ENCODE results near the gene THSD4. TPM values are rescaled to one million over a fixed set of nuclear protein-coding genes. Genes with fewer than 3 reads are reported as not detected.

THSD4 gene
- polyA plus RNA-seq, 10 donors: 17.7 to 40.4 (median 25.8) TPM

DNA sequence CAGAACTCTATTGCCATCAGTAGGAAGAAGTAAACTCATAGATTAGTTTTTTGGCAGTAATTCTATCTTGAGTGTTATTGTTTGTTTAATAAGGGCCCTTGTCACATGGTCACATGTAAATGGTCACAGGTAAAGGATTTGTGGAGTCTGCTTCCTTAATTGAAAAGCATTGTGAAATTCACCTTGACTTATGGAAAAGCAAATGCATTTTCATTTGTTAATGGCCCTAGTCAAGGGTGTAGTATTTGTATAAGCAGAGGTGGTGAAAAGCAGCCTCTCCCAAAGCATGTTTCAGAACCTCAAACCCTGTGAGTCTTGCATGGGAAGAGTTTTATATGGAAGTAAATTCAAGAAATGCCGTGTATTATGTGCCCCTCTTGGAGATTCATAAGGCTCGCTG is 497.6 kb downstream of the THSD4 start:
- no peak for DNase-seq

DNA sequence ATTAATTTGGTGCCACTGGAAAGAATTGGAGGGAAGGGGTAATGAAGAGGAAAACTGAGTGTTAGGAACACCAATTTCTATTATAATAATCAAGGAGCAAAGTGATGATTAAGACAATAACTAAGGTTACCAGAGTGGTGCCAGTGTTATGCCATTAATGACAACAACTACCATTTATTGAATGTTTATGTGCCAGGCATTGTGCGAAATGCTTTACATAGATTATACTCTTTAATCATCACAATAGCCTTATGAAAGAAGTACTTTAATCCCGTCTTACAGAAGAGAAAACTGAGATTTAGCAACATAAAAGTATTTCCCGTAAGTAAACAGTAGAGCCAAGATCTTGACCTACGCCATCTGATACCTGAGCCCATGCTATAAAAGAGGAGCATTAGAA is 507.8 kb downstream of the THSD4 start:
- no peak for DNase-seq

DNA sequence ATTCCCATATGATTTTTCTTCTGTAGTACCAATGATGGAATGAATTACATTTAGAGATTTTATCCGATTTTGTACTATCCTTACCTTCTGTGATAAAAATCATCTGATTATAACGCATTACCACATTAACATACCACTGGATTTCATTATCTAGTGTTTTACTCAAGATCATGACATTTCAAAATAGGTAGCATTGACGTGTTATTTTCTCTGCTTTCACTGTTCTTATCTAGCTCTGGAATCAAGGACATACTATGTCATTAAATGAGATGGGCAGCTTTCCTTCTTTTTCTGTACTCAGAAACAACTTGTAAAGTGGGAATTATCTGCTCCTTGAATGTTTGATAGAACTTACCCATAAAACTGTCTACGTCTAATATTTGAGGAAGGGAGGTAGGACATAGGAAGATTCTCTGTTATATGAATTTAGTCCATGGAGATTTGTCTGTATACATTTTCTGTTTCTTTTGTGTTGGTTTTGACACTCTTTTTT is 511.4 kb downstream of the THSD4 start:
- DNase-seq: no peak

DNA sequence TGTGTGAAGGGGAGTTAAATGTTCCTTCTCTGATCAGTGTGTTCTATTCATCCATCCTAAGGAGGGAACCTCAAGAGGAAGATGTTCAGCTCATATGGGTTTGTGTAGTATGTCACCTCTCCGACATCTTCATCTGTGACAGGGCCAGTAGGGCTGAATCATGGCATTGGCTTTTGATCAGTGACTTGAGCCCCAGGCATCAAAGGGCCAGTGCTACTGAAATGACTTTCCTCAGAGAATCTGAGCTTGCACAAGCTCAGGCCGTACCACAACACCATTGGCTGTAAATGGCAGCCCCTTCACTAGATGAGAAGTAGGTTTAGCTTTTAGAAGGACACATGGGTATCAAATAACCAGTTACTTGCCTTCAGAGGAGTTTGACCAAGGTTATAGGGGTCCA is 511.9 kb downstream of the THSD4 start:
- no peak for DNase-seq

DNA sequence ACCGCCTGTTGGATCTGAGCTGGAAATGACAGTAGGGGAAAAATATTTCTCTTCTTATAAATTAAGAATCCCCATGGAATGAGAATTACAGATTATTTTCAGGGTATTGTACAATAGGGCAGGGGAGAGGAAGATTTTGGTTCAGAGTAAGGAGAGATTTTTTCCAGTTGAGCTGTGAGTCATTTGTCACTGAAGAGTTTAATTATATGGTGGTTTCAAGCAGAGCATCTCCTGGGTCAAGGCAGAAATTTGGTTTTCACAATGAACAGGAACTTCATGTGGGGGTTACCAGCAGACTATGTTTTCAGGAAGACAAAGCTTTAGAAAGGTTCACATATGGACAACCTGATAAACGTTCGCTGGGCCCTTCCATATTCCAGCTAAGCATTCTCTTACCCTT is 512.3 kb downstream of the THSD4 start:
- DNase-seq: no peak

DNA sequence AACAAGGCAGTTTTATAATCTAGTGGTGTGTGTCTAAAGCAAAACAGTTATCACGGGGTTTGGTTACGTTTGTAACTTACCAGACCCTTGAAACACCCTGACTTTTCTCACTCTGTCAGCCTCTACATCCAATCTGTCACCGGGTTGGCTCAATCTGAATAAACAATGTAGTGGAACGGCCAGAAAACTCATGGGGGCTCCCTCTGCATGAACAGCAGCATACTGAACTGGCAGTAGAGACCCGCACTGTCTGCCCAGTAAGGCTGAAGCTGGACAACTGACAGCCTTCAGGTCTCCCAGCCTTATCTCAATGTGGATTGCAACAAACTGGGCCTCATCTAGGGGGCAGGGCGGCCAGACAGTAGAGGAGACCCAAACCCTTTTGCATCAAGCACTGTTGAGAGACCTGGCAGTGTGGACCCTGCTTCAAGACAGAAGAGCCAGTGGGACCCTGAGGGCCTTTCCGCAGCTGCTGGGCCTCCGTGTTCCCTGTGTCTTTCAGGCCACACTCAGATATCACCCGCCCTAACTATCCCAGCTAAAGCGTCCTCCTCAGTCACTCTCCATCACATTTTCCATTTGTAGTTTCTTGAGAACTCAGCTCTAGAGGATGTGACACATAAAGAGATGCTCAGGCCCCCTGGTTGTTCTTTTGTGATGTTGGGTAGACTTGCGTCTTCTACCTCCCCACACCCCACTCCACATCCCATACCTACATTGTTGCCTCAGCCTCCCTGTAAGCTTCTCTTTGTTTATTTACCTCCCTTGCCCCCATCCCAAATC is 513.9 kb downstream of the THSD4 start:
- DNase-seq: peak in 1 of 3 donors; percentile 39

DNA sequence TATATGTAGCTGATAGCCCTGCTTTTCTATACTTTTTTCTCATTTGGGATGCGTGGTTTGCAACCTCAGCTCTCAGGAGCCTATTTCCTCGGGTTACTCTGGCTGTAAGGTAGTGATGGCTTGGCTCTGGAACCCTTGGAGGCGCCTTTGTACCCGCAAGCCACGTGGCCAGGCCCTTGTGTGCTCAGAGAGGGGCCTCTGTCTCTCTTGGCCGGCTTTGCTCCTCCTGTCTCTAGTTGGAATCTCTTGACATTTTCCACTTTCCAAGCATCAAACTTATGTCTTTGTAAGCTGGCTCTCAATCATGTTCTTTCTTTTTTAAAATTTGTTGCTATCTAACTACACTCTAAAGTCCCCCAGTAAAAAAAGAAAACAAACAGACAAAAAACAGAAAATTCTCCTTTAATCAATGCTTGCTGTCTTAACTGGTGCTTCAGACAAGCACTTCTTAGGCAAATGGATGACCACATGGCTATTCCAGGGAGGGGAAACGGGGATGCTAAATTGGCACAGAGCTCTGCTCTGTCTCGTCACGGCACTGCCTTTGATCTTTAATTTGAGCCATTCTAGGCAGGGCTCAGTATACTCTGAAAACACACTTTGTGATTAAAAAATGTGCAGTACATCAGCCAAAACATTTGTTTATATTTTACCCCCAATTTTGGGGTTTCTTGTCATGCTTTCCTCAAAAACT is 514.7 kb downstream of the THSD4 start:
- peak; percentile 40 to 70 (median 46) for DNase-seq

DNA sequence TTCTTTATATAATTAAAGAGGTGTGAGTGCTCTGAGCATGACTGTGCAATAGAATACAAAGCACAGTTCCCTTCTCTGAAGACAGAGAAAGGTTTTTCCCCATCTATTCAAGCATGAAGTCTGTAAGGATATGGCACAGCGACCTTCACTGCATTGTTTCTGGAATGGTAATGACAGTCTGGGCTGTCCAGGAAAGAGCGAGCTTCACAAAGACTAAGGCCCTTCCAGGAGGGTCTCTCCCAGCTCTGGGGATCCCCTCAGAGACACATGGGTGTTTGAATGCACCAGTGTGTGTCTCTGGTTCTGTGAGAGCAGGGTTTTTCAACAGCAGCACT is 515.2 kb downstream of the THSD4 start:
- DNase-seq: peak in 1 of 3 donors; percentile 29

DNA sequence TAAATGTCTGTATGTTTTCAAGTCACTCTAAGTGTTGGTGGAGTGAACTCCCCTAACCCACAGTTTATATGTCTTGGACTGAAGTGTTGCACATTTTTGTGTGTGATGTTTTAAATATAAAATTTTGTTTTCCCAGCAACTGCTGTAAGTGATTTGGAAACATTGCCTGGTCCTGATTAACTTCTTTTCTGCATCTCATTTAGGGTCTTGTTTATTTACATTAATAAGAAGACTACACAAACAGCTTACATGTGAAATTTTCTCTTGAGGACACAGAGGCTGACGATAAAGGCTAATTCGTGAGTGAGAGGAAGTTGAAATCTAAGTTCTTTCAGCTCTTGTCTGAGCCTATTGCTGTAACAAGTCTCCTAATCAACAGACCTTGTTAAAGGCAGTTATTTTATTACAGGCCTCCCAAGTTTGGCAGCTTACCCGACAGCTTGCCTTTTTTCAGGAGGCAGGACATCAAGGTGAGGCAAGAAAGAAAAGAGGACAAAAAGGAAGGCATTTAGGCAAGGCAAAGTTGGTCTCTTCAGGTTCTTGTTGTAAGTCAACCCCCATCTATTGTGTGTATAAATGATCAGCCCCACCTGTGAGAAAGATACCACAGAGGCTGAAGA is 517.4 kb downstream of the THSD4 start:
- DNase-seq: no peak

DNA sequence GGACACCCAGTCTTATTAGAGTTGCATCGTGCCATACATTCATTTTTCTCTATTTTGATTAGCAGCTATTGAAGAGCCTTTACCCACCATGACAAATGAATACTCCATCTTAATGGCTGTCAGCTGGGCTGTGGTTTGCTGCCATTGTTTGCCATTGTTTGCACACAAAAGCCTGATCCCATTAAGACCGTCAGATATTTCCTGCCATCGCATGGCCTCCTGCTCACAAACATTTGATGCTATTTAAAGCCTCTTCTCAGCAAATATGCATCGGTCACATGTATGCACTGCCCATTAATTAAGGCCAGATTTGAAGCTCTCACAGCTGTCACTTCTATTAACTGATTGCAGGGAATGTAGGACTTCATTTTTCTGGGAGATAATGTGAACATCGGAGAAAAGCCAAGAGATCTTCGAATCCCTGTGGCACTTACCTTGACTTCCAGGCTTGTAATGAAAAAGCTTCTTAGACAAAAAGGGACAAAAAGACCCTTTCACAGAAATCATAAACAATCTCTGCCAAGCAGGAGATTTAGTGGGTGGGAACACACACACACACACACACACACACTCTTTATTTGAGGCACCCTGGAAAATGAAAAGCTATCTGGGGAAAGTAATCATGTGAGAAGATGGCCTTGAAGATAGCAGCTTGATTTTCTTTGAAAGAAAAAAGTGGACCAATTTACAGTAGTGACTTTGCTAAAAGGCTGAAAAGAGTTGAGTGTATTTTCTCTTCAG is 519.7 kb downstream of the THSD4 start:
- DNase-seq: peak in 1 of 3 donors; percentile 34

DNA sequence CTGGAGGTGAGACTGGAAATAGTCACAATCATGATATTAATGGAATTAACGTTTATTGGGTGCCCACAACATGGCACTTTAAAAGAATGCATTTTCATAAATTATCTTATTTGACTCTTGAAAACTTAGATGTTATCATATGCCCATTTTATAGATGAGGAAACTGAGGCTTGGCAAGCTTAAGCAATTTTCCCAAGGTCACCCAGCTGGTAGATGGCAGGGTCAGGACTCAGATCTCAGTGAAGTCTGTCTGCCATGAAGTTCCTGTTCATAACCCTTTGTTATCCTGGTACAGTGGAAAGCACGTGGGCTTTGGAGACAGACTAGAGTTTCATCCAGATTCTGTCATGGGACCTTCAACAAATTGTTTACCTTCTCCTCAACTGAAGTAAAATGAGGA is 520.5 kb downstream of the THSD4 start:
- no peak for DNase-seq

DNA sequence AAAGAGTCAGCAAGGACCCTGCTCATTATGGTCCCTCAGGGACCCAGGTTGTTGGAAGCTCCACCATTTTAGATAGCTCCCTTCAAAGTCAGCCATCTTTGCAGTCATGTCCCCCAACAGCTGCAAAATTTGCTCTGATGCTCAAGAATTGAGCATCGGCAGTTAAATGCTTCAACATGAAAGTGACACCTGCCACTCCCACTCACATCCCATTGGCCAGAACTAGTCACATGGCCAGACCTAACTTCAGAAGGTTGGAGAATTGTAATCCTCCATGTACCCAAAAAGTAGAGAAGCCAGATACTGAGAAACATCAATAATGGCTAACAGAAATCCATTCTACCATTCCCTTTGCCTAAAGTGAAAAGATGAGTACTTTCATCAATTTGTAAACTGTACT is 523.6 kb downstream of the THSD4 start:
- no peak for DNase-seq

DNA sequence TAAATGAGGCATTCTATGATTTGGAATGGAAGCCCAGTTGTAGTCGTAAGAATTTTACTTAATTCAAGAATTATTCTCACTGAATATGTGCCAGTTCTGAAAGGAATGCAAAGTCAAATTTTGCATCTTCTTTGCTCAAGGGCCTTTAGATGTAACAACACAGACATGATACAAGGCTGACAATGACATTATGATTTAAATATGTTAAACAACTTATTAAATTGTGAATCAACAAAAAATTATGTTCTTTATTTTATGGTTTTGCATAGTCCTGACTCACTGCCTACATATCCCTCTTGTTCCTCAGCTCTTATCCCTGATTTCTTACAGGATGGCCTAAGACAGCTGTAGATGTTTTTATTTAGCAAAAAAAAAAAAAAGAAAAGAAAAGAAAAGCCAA is 524.2 kb downstream of the THSD4 start:
- DNase-seq: no peak

DNA sequence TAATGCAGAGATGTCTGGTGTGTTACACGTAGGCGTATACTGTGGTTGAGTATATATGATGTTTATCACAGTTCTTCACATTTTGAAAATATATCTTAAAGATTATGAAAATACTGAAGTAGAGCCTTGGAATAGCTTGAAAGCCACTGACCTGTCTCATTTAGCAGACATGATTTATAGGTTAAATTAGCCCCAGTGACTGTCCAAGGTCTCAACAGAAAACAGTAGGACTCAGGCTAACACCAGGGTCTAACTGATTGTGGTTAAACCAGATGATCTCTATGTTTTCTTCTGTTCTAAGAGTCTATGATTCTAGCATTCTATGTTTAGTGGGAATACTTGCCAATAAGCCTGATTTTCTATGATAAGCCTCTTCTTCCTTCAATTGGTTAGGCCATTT is 528.6 kb downstream of the THSD4 start:
- DNase-seq: no peak

DNA sequence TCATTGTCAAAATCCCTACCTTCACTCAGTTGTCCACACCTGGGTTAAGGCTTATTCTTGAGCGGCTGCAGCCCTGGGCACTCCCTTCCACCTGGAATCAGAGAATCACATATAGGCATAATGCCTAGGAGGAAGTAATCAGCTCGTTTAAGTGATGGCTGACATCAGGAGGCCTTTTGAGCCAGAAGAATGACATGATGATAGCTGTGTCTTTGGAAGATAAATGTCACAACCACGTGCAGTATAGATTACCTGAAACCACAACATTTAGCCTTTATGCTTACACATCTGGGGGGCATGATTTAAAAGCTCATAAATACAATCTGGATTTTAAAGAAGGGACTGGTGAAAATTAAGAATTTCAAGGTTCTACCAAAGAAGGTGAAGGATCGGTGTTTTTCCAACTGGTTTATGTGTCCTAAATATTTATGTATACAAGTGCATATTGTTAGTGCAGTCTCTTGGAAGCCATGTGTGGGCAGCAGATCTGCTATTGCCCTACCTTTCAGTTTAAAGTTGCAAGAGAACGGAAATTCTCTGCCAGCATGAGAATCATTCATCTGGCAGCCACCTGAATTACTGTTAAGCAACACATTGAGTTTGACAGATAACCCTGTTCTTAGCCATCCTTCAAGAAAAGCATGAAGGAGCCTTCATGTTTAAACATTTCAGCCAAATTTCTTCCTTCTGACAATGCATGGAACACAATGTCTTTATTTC is 531.7 kb downstream of the THSD4 start:
- no peak for DNase-seq

DNA sequence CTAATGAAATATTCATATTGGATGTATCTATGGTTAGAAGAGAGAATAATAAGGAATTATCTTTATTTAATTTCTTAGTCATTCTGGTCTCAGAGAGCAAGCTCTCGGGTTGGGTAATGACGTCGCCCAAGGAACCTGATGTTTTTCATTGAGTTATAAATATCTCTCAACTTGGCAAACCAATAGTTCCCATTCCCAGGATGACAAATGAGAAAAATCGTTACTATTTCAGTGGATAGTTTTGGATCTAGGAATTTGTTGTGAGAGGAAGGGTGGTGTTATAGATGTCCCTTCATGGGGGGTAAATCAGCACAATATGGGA is 532.2 kb downstream of the THSD4 start:
- no peak for DNase-seq

DNA sequence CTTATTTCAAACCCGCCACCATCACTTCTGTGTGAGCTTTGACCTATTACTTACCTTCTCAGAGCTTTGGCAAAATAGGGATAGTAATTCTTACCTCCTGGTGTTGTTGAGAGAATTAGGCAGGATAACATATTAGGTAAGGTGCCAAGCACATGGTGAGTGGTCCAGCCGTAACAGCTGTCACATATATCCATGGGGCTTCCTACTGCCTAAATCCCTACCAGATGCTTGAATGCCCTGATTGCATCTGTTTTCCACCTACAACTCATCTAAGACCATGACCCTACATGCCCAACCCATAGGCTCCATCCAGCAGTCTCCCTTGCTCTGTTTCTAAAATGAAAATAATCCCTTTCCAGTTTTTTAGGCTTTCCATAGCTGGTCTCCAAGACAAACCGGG is 532.8 kb downstream of the THSD4 start:
- DNase-seq: no peak

DNA sequence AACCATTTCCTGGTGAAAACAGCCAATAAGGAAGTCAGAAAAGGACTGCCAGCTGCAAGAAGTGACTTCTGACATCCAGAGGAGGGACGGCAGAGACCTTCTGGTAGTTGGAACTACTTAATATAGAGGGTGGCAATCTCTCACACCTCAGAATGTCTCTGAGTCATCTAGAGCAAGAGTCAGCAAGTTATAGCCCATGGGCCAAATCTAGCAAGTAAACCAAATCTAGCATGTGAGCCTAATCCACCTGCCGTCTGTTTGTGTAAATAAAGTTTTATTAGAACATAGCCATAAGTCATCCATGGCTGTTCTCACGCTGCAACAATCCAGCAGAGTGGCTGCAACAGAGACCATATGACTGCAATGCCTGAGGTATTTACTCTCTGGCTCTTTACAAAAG is 534.6 kb downstream of the THSD4 start:
- no peak for DNase-seq

DNA sequence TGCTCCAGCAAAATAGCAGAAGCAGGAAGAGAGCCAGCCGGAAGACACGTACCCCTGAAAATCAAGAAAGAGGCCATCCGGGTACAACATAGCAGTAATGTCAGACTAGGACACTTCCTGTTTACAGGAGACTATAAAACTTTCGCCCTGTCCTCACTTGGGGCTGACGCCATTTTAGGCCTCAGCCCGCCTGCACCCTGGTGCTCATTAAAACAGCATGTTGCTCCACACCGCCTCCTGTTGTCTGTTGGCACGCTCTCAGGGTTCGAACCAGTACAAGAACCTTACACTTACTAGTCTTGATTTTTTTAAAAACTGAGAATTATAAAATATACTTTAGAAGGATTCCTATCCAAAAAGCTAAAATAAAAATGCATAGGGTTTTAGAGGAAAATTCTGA is 535.3 kb downstream of the THSD4 start:
- DNase-seq: no peak

DNA sequence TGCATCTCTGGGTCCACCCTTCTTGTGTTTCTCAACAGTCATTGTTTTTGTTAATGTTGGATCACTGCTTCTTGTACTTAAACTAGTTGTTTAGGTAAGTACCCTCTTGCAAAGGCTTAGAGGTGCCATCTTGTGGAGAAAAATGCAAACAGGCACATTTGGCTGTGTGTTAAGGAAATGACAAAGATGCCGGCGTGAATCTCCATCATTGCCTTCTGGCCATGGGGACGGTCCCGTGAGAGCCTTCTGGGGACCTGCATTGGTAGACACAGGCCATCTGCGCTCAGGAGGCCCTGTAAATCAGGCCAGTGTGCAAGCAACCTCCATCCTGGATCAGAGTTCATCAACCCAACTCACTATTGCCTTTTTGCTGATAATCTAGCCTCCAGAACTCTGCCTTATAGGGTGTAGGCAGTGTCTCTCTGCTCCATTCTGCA is 536.5 kb downstream of the THSD4 start:
- DNase-seq: peak in 1 of 3 donors; percentile 55

DNA sequence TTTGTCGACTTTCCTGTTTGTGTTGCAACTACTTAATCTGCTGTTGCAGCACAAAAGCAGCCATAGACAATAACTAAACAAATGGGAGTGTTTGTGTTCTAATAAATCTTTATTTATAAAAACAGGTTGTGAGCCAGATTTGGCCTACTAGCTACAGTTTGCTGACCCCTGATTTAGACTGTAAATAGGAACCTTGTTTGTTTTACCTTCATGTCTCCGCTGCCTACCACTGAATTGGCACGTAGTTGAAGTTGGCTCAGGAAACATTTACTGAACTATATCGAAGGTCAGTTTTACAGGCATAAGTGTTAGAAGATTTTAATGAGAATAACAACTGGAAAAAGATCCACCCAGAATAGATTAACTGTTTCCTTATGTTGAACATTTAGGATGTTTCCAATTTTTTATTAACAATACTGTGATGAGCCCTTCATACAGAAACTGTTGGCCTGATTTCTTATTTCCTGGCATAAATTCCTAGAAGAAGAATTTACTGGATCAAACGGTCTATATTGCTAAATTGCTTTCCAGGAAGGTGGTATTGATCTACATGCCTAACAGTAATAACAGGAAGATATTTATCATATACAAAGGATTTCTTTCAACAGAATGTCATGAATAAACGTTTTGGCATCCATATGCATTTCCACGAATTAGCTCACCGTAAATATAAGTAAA is 538.9 kb downstream of the THSD4 start:
- DNase-seq: peak in 2 of 3 donors; percentile 63 to 70
